ENCODE results near the gene EFCAB6. TPM values are rescaled to one million over a fixed set of nuclear protein-coding genes. Genes with fewer than 3 reads are reported as not detected.

The EFCAB6 gene
- total and polyA plus RNA-seq, 5 donors from 2014 or later, result 0.18 to 0.77 (median 0.30) TPM; not detected in 2

- ATAC-seq (ENCODE audit: low read depth in 2 of 2) (no peak), DNase-seq (no peak)
- no peak overlapping the region for H3K4me3 Mint-ChIP-seq
Observed at GRCh38 chr22:43546186-43546585, 265.9 kb downstream of the EFCAB6 start.

GRCh38 chr22:43544289-43544673 is 267.8 kb downstream of the EFCAB6 start:
- Histone ChIP-seq H3K27me3 (ENCODE audit: control insufficient read depth, insufficient read depth, low read length) (no peaks in the 10 kb centered on the region), H3K27ac (ENCODE audit: insufficient read depth, low read length, poor library complexity, severe bottlenecking) (no peak overlapping the region), H3K4me1 (ENCODE audit: control insufficient read depth, insufficient read depth, low read length, poor library complexity, severe bottlenecking) (no peaks in the 10 kb centered on the region), H3K36me3 (ENCODE audit: control insufficient read depth, insufficient read depth, low read length) (no peaks in the 10 kb centered on the region), H3K4me3 (ENCODE audit: low read depth, low read length) (no peak overlapping the region), H3K9me3 (ENCODE audit: control insufficient read depth in 2 of 2, low read length in 2 of 2) (no peaks in the 10 kb centered on the region)
- ATAC-seq (ENCODE audit: low read depth in 2 of 2) (no peak), DNase-seq (no peak)
- Mint-ChIP-seq H3K36me3 (no peaks in the 10 kb centered on the region), H3K27ac (no peak overlapping the region), H3K4me1 (no peaks in the 10 kb centered on the region), H3K27me3 (peaks cover 6% of the 10 kb centered on the region), H3K9me3 (no peaks in the 10 kb centered on the region), H3K4me3 (no peak overlapping the region)

More at GRCh38 chr22:43546186-43546585, 265.9 kb downstream of the EFCAB6 start:
- Mint-ChIP-seq H3K9me3 (peaks cover 0 to 1% (median 0%) of the 10 kb centered on the region in 7 donors), H3K36me3 (no peaks in the 10 kb centered on the region), H3K27me3 (peaks cover 13% of the 10 kb centered on the region), H3K27ac (no peak overlapping the region), H3K4me1 (no peaks in the 10 kb centered on the region)
- Histone ChIP-seq H3K27ac (ENCODE audit: insufficient read depth, low read length, poor library complexity, severe bottlenecking) (no peak overlapping the region), H3K4me1 (ENCODE audit: control insufficient read depth, insufficient read depth, low read length, poor library complexity, severe bottlenecking) (no peaks in the 10 kb centered on the region), H3K9me3 (ENCODE audit: control insufficient read depth in 2 of 2, low read length in 2 of 2) (no peaks in the 10 kb centered on the region), H3K36me3 (ENCODE audit: control insufficient read depth, insufficient read depth, low read length) (no peaks in the 10 kb centered on the region), H3K27me3 (ENCODE audit: control insufficient read depth, insufficient read depth, low read length) (no peaks in the 10 kb centered on the region), H3K4me3 (ENCODE audit: low read depth, low read length) (no peak overlapping the region)

- Mint-ChIP-seq H3K27me3 (peaks cover 5% of the 10 kb centered on the region), H3K9me3 (no peaks in the 10 kb centered on the region), H3K27ac (no peak overlapping the region), H3K4me1 (no peaks in the 10 kb centered on the region), H3K4me3 (no peak overlapping the region), H3K36me3 (no peaks in the 10 kb centered on the region)
- H3K9me3 ChIP-seq (ENCODE audit: control insufficient read depth in 2 of 2, low read length in 2 of 2), result no peaks in the 10 kb centered on the region
- H3K27me3 ChIP-seq (ENCODE audit: control insufficient read depth, insufficient read depth, low read length), result no peaks in the 10 kb centered on the region
- DNase-seq (no peak), ATAC-seq (ENCODE audit: low read depth in 2 of 2) (no peak)
- no peaks in the 10 kb centered on the region for H3K4me1 ChIP-seq (ENCODE audit: control insufficient read depth, insufficient read depth, low read length, poor library complexity, severe bottlenecking)
- no peak overlapping the region for H3K27ac ChIP-seq (ENCODE audit: insufficient read depth, low read length, poor library complexity, severe bottlenecking)
- H3K36me3 ChIP-seq (ENCODE audit: control insufficient read depth, insufficient read depth, low read length), result no peaks in the 10 kb centered on the region
- H3K4me3 ChIP-seq (ENCODE audit: low read depth, low read length), result no peak overlapping the region
Observed at GRCh38 chr22:43543522-43544288, 268.4 kb downstream of the EFCAB6 start.

GRCh38 chr22:43542681-43543521 is 269.2 kb downstream of the EFCAB6 start:
- no peak overlapping the region for H3K4me3 ChIP-seq (ENCODE audit: low read depth, low read length)
- H3K27ac Mint-ChIP-seq, result no peak overlapping the region
- H3K27me3 ChIP-seq (ENCODE audit: control insufficient read depth, insufficient read depth, low read length), result no peaks in the 10 kb centered on the region
- DNase-seq (no peak), ATAC-seq (ENCODE audit: low read depth in 2 of 2) (no peak)
- H3K27ac ChIP-seq (ENCODE audit: insufficient read depth, low read length, poor library complexity, severe bottlenecking), result no peak overlapping the region
- no peak overlapping the region for H3K4me3 Mint-ChIP-seq
- no peaks in the 10 kb centered on the region for H3K9me3 Mint-ChIP-seq
- no peaks in the 10 kb centered on the region for H3K4me1 ChIP-seq (ENCODE audit: control insufficient read depth, insufficient read depth, low read length, poor library complexity, severe bottlenecking)
- H3K9me3 ChIP-seq (ENCODE audit: control insufficient read depth in 2 of 2, low read length in 2 of 2), result no peaks in the 10 kb centered on the region
- H3K36me3 Mint-ChIP-seq, result no peaks in the 10 kb centered on the region
- H3K36me3 ChIP-seq (ENCODE audit: control insufficient read depth, insufficient read depth, low read length), result no peaks in the 10 kb centered on the region
- peaks cover 10% of the 10 kb centered on the region for H3K27me3 Mint-ChIP-seq
- H3K4me1 Mint-ChIP-seq, result no peaks in the 10 kb centered on the region

- Histone ChIP-seq H3K36me3 (ENCODE audit: control insufficient read depth, insufficient read depth, low read length) (no peaks in the 10 kb centered on the region), H3K4me1 (ENCODE audit: control insufficient read depth, insufficient read depth, low read length, poor library complexity, severe bottlenecking) (no peaks in the 10 kb centered on the region), H3K4me3 (ENCODE audit: low read depth, low read length) (no peak overlapping the region), H3K9me3 (ENCODE audit: control insufficient read depth in 2 of 2, low read length in 2 of 2) (no peaks in the 10 kb centered on the region), H3K27ac (ENCODE audit: insufficient read depth, low read length, poor library complexity, severe bottlenecking) (no peak overlapping the region), H3K27me3 (ENCODE audit: control insufficient read depth, insufficient read depth, low read length) (no peaks in the 10 kb centered on the region)
- peaks cover 10% of the 10 kb centered on the region for H3K27me3 Mint-ChIP-seq
- H3K36me3 Mint-ChIP-seq, result no peaks in the 10 kb centered on the region
- no peak overlapping the region for H3K27ac Mint-ChIP-seq
- no peak overlapping the region for H3K4me3 Mint-ChIP-seq
- peaks cover 0 to 2% (median 0%) of the 10 kb centered on the region in 7 donors for H3K9me3 Mint-ChIP-seq
- DNase-seq, result no peak
- no peaks in the 10 kb centered on the region for H3K4me1 Mint-ChIP-seq
- ATAC-seq (ENCODE audit: low read depth in 2 of 2), result no peak
Observed at GRCh38 chr22:43541462-43542407, 270.4 kb downstream of the EFCAB6 start.

GRCh38 chr22:43541022-43541421 is 271.1 kb downstream of the EFCAB6 start:
- Histone ChIP-seq H3K36me3 (ENCODE audit: control insufficient read depth, insufficient read depth, low read length) (no peaks in the 10 kb centered on the region), H3K27me3 (ENCODE audit: control insufficient read depth, insufficient read depth, low read length) (no peaks in the 10 kb centered on the region), H3K4me1 (ENCODE audit: control insufficient read depth, insufficient read depth, low read length, poor library complexity, severe bottlenecking) (no peaks in the 10 kb centered on the region), H3K9me3 (ENCODE audit: control insufficient read depth in 2 of 2, low read length in 2 of 2) (no peaks in the 10 kb centered on the region), H3K27ac (ENCODE audit: insufficient read depth, low read length, poor library complexity, severe bottlenecking) (no peak overlapping the region), H3K4me3 (ENCODE audit: low read depth, low read length) (no peak overlapping the region)
- DNase-seq, result no peak
- Mint-ChIP-seq H3K4me3 (no peak overlapping the region), H3K27ac (no peak overlapping the region), H3K4me1 (no peaks in the 10 kb centered on the region), H3K36me3 (no peaks in the 10 kb centered on the region), H3K27me3 (peaks cover 10% of the 10 kb centered on the region), H3K9me3 (peaks cover 0 to 2% (median 0%) of the 10 kb centered on the region in 7 donors)
- ATAC-seq (ENCODE audit: low read depth in 2 of 2), result no peak

- no peak overlapping the region for H3K27ac Mint-ChIP-seq
- DNase-seq, result no peak
- no peak overlapping the region for H3K4me3 ChIP-seq (ENCODE audit: low read depth, low read length)
- no peak for ATAC-seq (ENCODE audit: low read depth in 2 of 2)
- no peaks in the 10 kb centered on the region for H3K36me3 Mint-ChIP-seq
- H3K9me3 Mint-ChIP-seq, result peaks cover 0 to 2% (median 0%) of the 10 kb centered on the region in 7 donors
- H3K4me3 Mint-ChIP-seq, result no peak overlapping the region
- H3K36me3 ChIP-seq (ENCODE audit: control insufficient read depth, insufficient read depth, low read length), result no peaks in the 10 kb centered on the region
- no peaks in the 10 kb centered on the region for H3K9me3 ChIP-seq (ENCODE audit: control insufficient read depth in 2 of 2, low read length in 2 of 2)
- H3K4me1 ChIP-seq (ENCODE audit: control insufficient read depth, insufficient read depth, low read length, poor library complexity, severe bottlenecking), result no peaks in the 10 kb centered on the region
- H3K27me3 Mint-ChIP-seq, result peaks cover 10% of the 10 kb centered on the region
- no peaks in the 10 kb centered on the region for H3K4me1 Mint-ChIP-seq
- no peaks in the 10 kb centered on the region for H3K27me3 ChIP-seq (ENCODE audit: control insufficient read depth, insufficient read depth, low read length)
- H3K27ac ChIP-seq (ENCODE audit: insufficient read depth, low read length, poor library complexity, severe bottlenecking), result no peak overlapping the region
Observed at GRCh38 chr22:43540529-43540923, 271.6 kb downstream of the EFCAB6 start.

Data from CD4-positive, CD25-positive, alpha-beta regulatory T cell (primary cell).